T47D (cell line): ENCODE measurements around the gene S100A5.
"Not testable (repeated sequence)": the region's sequence is repeated elsewhere in the genome, so short reads cannot be mapped to it uniquely, and the experiment has no call there.

Experiments used
- DNase-seq, 2 experiments: peaks; one replicate each; pipeline versions ENCODE4 v3.0.0 to v3.0.0-alpha.2; 2011 to 2012; ENCODE audit warnings: low read depth in 1 of 2, low spot score in 1 of 2
- JUND ChIP-seq: IDR thresholded peaks from 2 replicates; pipeline ENCODE4 v1.6.1; 2012; ENCODE audit warnings: low read depth
- in situ Hi-C: cut with HindIII; loops from 2 replicates; pipeline ENCODE4 v1.10.0; 2016; ENCODE audit warnings: low sequenced_read_pairs, low pct_unique_long_range_greater_than_20kb

Gene S100A5

DNA sequence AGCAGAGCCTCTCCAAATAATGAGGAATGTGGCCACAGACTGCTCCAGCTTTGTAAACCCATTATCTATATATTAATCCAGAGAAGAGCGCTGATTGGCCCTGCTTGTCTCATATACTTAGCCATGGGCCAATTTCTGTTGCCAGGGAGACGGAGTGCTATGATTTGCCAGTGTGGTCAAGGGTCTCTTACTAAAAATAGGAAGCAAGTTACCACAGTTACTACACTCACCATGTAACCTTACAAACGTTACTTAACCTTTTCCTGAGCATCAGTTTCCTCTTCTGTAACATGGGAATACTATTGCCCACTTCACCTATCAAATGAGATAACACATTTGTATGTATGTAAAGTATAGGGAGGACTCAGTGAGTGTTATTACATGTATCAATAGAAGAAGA is 32.6 kb upstream of the S100A5 start:
- DNase-seq, result no peak
- in situ Hi-C loops, result no loop called here

DNA sequence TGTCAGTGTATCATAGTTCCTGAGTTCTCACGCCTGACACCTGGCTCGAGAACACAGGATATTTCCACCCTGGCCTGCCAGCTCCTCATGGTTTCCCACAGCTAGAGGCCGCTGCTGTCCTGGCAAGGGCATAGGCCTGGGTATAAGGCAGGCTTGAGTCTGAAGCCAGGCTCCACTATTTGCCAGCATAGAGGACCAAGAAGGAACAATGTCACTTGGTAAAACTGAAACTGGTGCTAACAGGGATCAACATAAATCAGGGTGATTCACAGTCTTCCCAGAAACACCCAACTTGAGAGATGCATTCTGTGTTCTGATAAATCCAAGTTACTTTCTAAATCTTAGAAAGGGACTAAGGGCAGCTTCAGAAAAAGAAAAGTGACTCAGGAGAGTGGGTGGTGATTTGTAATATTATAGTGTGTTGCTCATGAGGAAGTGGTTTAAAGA is 31.9 kb upstream of the S100A5 start:
- TF ChIP-seq JUND, result no peak
- in situ Hi-C loops, result no loop called here

More for the DNA sequence above, 32.6 kb upstream of the S100A5 start:
- TF ChIP-seq JUND, result no peak

DNA sequence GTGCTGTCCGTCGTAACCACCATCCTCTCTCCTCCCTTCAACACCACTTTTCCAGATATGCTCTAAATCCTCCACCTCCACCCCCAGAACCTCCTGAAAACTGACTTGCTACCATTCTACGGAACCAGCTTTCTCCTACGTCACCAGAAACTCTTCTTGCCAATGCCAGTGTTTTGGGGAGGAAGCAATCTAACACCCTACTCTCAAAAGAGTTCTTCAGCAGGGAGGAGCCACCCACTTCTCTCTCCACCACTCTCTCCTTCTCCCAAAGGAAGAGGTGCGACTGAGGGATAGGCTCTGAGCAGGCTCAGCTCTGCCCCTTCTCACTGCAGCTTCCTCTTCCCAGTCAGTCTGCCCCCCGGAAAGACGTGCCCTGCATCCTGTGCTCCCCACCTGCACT is 31.0 kb upstream of the S100A5 start:
- TF ChIP-seq JUND, result no peak
- in situ Hi-C loops, result no loop called here
- DNase-seq, result no peak

More for the DNA sequence above, 31.9 kb upstream of the S100A5 start:
- DNase-seq, result peak; percentile 90 to 94

GRCh38 chr1:153570874-153571273 is 30.1 kb upstream of the S100A5 start:
- in situ Hi-C loops, result no loop called here
- no peak for DNase-seq
- TF ChIP-seq JUND, result no peak

- no peak for DNase-seq
- in situ Hi-C loops, result no loop called here
- no peak for TF ChIP-seq JUND
Measured at GRCh38 chr1:153569465-153569864, 28.7 kb upstream of the S100A5 start.

DNA sequence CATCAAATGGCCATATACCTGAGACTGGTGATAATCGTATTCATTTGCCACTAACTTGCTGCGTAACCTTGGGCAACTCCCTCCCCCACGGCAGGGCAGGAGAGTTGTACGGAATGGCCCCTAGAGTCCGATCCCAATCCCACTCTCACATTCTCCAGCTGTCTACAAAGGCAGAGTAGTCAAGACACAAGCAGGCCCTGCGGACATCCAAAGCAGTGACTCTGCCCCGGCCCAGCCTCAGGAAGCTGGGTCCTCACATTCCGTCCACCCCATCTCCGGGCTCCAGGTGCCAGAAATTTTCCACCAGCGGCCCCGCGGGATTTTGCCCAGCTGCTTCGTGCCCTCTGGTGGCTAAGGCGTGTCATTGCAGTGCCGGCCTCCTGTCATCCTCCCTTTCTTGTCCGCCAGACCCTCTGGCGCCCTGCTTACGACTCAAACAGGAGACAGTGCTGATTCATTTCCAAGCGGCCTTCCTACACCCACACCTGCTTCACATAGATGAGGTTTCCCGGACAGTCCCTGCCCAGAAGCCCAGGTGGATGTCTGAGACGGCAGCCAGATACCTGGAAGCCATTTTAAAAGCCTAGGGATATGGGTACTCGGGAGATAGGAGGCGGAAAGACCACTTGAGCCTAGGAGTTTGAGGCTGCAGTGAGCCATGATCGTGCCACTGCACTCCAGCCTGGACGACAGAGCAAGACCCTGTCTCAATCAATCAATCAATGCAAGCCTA is 27.8 kb upstream of the S100A5 start:
- in situ Hi-C loops, result no loop called here
- DNase-seq, result peak; percentile 79 to 92
- TF ChIP-seq JUND, result no peak

GRCh38 chr1:153567621-153568366 is 27.1 kb upstream of the S100A5 start:
- in situ Hi-C loops, result no loop called here
- DNase-seq, result no peak
- no peak for TF ChIP-seq JUND

- in situ Hi-C loops, result no loop called here
- DNase-seq, result peak; percentile 85 to 94
- TF ChIP-seq JUND, result peak; percentile 98
Measured at GRCh38 chr1:153566414-153567371, 26.0 kb upstream of the S100A5 start.

- TF ChIP-seq JUND, result no peak
- in situ Hi-C loops, result no loop called here
- DNase-seq, result peak in 1 of 2 experiments; percentile 35
Measured at GRCh38 chr1:153565529-153566374, 25.0 kb upstream of the S100A5 start, which contains the start of gene S100A2. TSS of gene S100A2 (minus strand) at chr1:153565844. CDS start at chr1:153563877, 1,967 bp downstream.

GRCh38 chr1:153563991-153564390 is 23.3 kb upstream of the S100A5 start:
- no peak for DNase-seq
- in situ Hi-C loops, result no loop called here
- TF ChIP-seq JUND, result no peak

GRCh38 chr1:153563483-153563901 is 22.8 kb upstream of the S100A5 start:
- no peak for DNase-seq
- no peak for TF ChIP-seq JUND
- in situ Hi-C loops, result no loop called here

DNA sequence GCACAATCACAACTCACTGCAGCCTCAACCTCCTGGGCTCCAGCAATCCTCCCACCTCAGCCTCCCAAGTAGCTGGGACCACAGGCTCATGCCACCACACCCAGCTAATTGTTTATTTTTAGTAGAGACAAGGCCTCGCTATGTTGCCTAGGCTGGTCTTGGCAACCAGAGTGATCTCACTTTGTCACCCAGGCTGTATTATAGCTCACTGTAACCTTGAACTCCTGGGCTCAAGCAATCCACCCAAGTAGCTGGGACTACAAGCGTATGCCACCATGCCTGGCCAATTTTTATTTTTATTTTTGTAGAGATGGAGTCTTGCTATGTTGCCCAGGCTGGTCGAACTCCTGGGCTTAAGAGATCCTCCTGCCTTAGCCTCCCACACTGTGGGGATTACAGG is 21.3 kb upstream of the S100A5 start:
- DNase-seq, in situ Hi-C loops: not testable (repeated sequence)
